Activated T-cell treated with anti-CD3 and anti-CD28 coated beads, Interleukin-2, amount 50 U/mL, for 4 hours (primary cell): ENCODE data around the gene IL1RL2. TPM values are rescaled to one million over a fixed set of nuclear protein-coding genes. Genes with fewer than 3 reads are reported as not detected.

Experiments
- ATAC-seq, 2 donors: fragments of 200-7000 bp; cut with Tn5 transposase; one replicate each; pipeline ENCODE4 v1.10.0; 2021
- DNase-seq: peaks from one replicate; pipeline ENCODE4 v3.0.0-alpha.2; 2020
- H3K27me3 Mint-ChIP-seq: one replicate; pipeline ENCODE4 v1.8.0; 2021; ENCODE audit warnings: low read depth, mixed read lengths
- H3K36me3 Mint-ChIP-seq: one replicate; pipeline ENCODE4 v1.8.0; 2022; ENCODE audit warnings: mixed read lengths; ENCODE audit not compliant: insufficient read depth
- H3K4me1 Mint-ChIP-seq: one replicate; pipeline ENCODE4 v1.8.0; 2021; ENCODE audit warnings: low read depth, mixed read lengths
- H3K4me3 Mint-ChIP-seq: one replicate; pipeline ENCODE4 v1.8.0; 2021; ENCODE audit warnings: mild to moderate bottlenecking, moderate library complexity, mixed read lengths
- H3K9me3 Mint-ChIP-seq: one replicate; pipeline ENCODE4 v1.8.0; 2021; ENCODE audit warnings: mixed read lengths
- total RNA-seq, 3 donors: library from RNA; stranded (reverse); gene quantifications; one replicate each; pipeline ENCODE4 v1.2.1, GENCODE V29; 2021

IL1RL2 gene
- total RNA-seq, 3 donors from 2014 or later: 0.29 to 0.99 (median 0.60) TPM

- no peaks in the 10 kb centered on the region for H3K36me3 Mint-ChIP-seq
- peaks cover 8% of the 10 kb centered on the region for H3K27me3 Mint-ChIP-seq
- ATAC-seq: peak; percentile 74 to 82
- H3K4me3 Mint-ChIP-seq: peak overlapping the region; percentile 84
- no peaks in the 10 kb centered on the region for H3K9me3 Mint-ChIP-seq
- H3K4me1 Mint-ChIP-seq: peaks cover 36% of the 10 kb centered on the region
- DNase-seq: peak; percentile 67
Measured at GRCh38 chr2:102251042-102251848, 64.4 kb downstream of the IL1RL2 start.

DNA sequence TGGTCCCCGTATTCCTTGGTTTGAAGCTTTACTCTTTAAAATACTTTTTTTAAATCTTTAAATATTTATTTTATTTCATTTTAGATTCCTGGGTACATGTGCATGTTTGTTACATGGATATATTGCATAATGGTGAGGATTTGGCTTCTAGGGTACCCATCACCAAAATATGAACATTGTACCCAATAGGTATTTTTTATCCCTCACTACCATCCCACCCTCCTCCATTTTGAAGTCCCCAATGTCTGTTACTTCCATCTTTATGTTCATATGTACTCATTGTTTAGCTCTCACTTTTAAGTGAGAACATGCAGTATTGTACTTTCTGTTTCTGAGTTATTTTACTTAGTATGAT, 65.0 kb downstream of the IL1RL2 start:
- Mint-ChIP-seq H3K36me3 (no peaks in the 10 kb centered on the region), H3K27me3 (peaks cover 8% of the 10 kb centered on the region), H3K9me3 (no peaks in the 10 kb centered on the region), H3K4me1 (peaks cover 41% of the 10 kb centered on the region), H3K4me3 (peak overlapping the region; percentile 11)
- no peak for DNase-seq
- ATAC-seq: no peak

DNA sequence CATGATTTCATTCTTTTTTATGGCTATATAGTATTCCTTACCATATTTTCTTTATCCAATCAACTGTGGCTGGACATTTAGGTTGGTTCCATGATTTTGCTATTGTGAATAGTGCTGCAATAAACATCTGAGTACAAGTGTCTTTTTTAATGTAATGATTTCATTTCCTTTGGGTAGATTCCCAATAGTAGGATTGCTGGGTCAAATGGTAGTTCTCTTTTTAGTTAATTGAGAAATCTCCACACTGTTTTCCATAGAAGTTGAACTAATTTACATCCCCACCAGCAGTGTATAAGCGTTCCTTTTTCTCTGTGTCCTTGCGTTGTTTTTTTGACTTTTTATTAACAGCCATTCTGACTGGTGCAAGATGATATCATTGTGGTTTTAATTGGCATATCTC, 65.4 kb downstream of the IL1RL2 start:
- peaks cover 8% of the 10 kb centered on the region for H3K27me3 Mint-ChIP-seq
- no peaks in the 10 kb centered on the region for H3K36me3 Mint-ChIP-seq
- no peak for ATAC-seq
- DNase-seq: no peak
- peaks cover 45% of the 10 kb centered on the region for H3K4me1 Mint-ChIP-seq
- peak overlapping the region; percentile 11 for H3K4me3 Mint-ChIP-seq
- H3K9me3 Mint-ChIP-seq: no peaks in the 10 kb centered on the region

DNA sequence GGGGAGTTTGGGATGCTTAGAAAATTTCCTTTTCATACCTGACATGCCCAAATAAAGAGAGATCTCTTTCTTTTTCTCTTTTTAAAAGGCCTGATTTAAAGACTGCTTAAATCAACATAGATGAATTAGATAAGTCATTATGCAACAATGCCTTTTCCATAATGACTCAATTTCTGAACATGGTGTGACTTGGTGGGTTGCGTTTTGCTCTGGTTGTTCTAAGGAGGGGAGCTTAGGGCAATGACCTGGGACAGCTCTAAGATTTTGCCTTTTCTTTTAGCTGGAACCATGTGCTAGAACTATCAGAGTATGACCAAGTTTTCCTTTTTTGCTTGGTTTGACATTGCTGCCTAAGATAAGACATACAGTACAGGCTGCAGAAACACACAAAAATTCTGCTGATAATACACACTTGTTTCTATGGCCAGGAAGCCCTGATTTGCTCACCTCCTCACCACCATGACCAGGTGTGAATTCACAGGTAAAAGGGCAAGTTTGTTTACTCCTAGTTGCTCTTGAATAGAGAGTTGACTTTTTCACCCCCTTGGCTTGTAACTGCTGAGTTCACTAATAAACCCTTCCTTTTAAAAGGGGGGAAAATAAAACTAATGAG, 66.4 kb downstream of the IL1RL2 start:
- Mint-ChIP-seq H3K36me3 (no peaks in the 10 kb centered on the region), H3K27me3 (peaks cover 8% of the 10 kb centered on the region), H3K4me3 (no peak overlapping the region), H3K9me3 (peaks cover under 1% of the 10 kb centered on the region), H3K4me1 (peaks cover 55% of the 10 kb centered on the region)
- peak; percentile 29 to 65 for ATAC-seq
- no peak for DNase-seq

GRCh38 chr2:102253753-102254150, 66.9 kb downstream of the IL1RL2 start:
- no peak for DNase-seq
- Mint-ChIP-seq H3K27me3 (peaks cover 8% of the 10 kb centered on the region), H3K4me1 (peaks cover 60% of the 10 kb centered on the region), H3K36me3 (no peaks in the 10 kb centered on the region), H3K9me3 (peaks cover 3% of the 10 kb centered on the region), H3K4me3 (no peak overlapping the region)
- ATAC-seq: no peak

DNA sequence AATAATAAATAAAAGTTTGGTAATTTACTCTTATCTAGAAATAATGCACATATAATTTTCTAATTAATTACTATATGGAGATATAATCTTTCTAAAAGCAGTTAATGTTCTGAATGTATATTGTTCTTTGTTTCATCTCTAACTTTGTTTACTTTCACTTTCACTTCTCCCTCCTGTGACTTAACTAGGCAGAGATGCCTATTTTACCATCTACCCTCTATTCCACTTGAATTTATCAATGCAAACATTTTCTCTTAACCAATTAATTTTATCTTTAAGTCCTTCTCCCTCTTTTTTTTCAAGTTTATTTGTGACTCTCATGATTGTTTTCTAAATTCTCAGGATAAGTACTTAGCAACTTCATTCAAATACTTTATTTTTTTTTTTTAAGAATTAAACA, 69.5 kb downstream of the IL1RL2 start:
- H3K4me1 Mint-ChIP-seq: peaks cover 63% of the 10 kb centered on the region
- DNase-seq: no peak
- no peak for ATAC-seq
- no peaks in the 10 kb centered on the region for H3K36me3 Mint-ChIP-seq
- no peak overlapping the region for H3K4me3 Mint-ChIP-seq
- peaks cover 6% of the 10 kb centered on the region for H3K9me3 Mint-ChIP-seq
- H3K27me3 Mint-ChIP-seq: peaks cover 3% of the 10 kb centered on the region

DNA sequence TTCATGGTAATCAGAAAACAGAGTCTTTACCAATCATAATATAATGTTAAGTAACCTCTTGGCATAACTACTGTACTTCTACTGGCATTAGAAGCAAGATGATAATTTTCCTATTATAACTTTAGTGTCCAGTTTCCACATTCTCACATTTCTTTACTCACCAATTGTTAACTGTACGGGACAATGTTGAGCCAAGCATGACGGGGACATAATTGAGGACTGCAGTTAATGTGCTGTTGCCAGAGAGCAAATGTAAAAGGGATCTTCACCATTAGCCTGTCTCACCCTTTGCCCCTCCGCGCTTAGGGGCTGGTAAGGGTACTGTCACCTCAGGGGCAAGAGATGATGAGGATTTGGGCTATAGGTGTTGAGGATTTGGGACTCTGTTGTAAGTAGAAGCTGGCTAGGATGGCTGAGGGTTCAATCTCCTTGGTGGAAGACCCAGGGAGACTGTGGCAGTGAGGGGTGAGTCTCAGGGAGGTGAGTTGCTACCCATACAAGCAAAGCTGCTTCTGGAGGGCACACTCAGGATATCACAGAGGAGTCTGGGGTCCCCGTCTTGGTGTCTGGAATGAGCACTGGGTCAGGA, 70.1 kb downstream of the IL1RL2 start:
- Mint-ChIP-seq H3K36me3 (no peaks in the 10 kb centered on the region), H3K9me3 (peaks cover 6% of the 10 kb centered on the region), H3K4me1 (peaks cover 58% of the 10 kb centered on the region), H3K4me3 (no peak overlapping the region), H3K27me3 (no peaks in the 10 kb centered on the region)
- ATAC-seq (no peak), DNase-seq (no peak)

- DNase-seq (no peak), ATAC-seq (peak in 1 of 2 donors; percentile 5)
- Mint-ChIP-seq H3K4me3 (no peak overlapping the region), H3K4me1 (peaks cover 48% of the 10 kb centered on the region), H3K36me3 (no peaks in the 10 kb centered on the region), H3K27me3 (no peaks in the 10 kb centered on the region), H3K9me3 (peaks cover 6% of the 10 kb centered on the region)
Measured at GRCh38 chr2:102258025-102258385, 71.2 kb downstream of the IL1RL2 start.

- Mint-ChIP-seq H3K36me3 (no peaks in the 10 kb centered on the region), H3K4me3 (no peak overlapping the region), H3K9me3 (peaks cover 6% of the 10 kb centered on the region), H3K4me1 (peaks cover 43% of the 10 kb centered on the region), H3K27me3 (no peaks in the 10 kb centered on the region)
- DNase-seq: no peak
- ATAC-seq: peak; percentile 95 to 96
Measured at GRCh38 chr2:102258386-102259074, 71.7 kb downstream of the IL1RL2 start.

- no peak overlapping the region for H3K4me3 Mint-ChIP-seq
- no peaks in the 10 kb centered on the region for H3K36me3 Mint-ChIP-seq
- H3K9me3 Mint-ChIP-seq: peaks cover 6% of the 10 kb centered on the region
- no peaks in the 10 kb centered on the region for H3K27me3 Mint-ChIP-seq
- DNase-seq (no peak), ATAC-seq (no peak)
- H3K4me1 Mint-ChIP-seq: peaks cover 32% of the 10 kb centered on the region
Measured at GRCh38 chr2:102261467-102262135, 74.8 kb downstream of the IL1RL2 start.

- Mint-ChIP-seq H3K9me3 (peaks cover 6% of the 10 kb centered on the region), H3K27me3 (no peaks in the 10 kb centered on the region), H3K4me1 (peaks cover 24% of the 10 kb centered on the region), H3K36me3 (no peaks in the 10 kb centered on the region), H3K4me3 (no peak overlapping the region)
- no peak for DNase-seq
- ATAC-seq: no peak
Measured at GRCh38 chr2:102262216-102263129, 75.7 kb downstream of the IL1RL2 start.

DNA sequence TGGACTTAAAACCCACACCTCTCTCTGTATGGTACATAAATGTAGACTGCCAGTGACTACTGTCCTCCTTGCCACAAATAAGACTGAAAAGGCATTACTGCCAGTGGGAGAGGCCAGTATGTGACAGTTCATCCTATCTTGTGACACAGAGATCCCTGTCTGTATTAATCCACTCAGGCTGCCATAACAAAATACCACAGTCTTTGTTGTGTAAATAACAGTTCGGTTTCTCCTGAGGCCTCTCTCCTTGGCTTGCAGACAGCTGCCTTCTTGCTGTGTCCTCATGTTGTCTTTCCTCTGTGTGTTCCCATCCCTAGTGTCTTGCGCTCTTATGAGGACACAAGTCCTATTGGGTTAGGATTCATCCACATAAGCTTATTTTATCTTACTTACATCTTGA, 78.1 kb downstream of the IL1RL2 start:
- DNase-seq (no peak), ATAC-seq (no peak)
- Mint-ChIP-seq H3K9me3 (no peaks in the 10 kb centered on the region), H3K27me3 (no peaks in the 10 kb centered on the region), H3K4me1 (peaks cover 6% of the 10 kb centered on the region), H3K4me3 (no peak overlapping the region), H3K36me3 (no peaks in the 10 kb centered on the region)

DNA sequence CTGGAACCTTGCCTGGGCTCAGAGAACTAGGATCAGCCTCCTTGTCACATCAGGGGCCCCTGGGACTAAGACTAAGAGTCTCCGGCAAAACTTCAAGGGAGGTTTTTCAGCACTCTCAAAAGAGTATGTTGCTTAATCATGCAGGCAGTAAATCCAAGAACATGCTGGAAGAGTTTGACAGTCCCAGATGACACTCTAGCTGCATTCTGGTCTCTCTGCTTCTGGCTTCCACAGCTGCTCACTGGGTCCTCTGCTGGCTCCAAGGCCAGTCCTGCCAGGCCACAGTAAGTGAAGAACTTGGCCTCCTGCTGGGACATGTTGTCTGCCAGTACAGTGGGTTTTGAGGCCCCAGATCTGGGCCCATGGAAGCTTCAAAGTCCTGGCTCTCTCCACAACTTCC, 79.4 kb downstream of the IL1RL2 start:
- no peak for ATAC-seq
- H3K9me3 Mint-ChIP-seq: no peaks in the 10 kb centered on the region
- peaks cover 9% of the 10 kb centered on the region for H3K4me1 Mint-ChIP-seq
- H3K36me3 Mint-ChIP-seq: no peaks in the 10 kb centered on the region
- no peak overlapping the region for H3K4me3 Mint-ChIP-seq
- no peak for DNase-seq
- H3K27me3 Mint-ChIP-seq: peaks cover 3% of the 10 kb centered on the region
